Activated effector memory CD4-positive, alpha-beta T cell treated with Interleukin-2 at 50 U/mL for 16 hours (primary cell): ENCODE measurements around the gene HID1.

Experiments
- DNase-seq: peaks from one replicate; pipeline ENCODE4 v3.0.0-alpha.2; 2020

HID1 gene

GRCh38 chr17:74946641-74947040 is 25.9 kb downstream of the HID1 start:
- DNase-seq: no peak

GRCh38 chr17:74945543-74945942 is 27.0 kb downstream of the HID1 start:
- DNase-seq: no peak

- DNase-seq: no peak
Observed at GRCh38 chr17:74943808-74944522, 28.6 kb downstream of the HID1 start.

- DNase-seq: no peak
Observed at GRCh38 chr17:74941128-74941725, 31.3 kb downstream of the HID1 start.

GRCh38 chr17:74939534-74939933 is 33.0 kb downstream of the HID1 start:
- DNase-seq: no peak

- no peak for DNase-seq
Observed at GRCh38 chr17:74938194-74938950, 34.2 kb downstream of the HID1 start.

GRCh38 chr17:74937064-74938051 is 35.2 kb downstream of the HID1 start:
- DNase-seq: no peak

- DNase-seq: no peak
Observed at GRCh38 chr17:74936470-74936799, 36.1 kb downstream of the HID1 start.

- DNase-seq: no peak
Observed at GRCh38 chr17:74935585-74936469, 36.7 kb downstream of the HID1 start, which contains the start of gene OTOP3. TSS of gene OTOP3 (plus strand) at chr17:74935898. CDS start at chr17:74935922, 24 bp downstream.

- DNase-seq: no peak
Observed at GRCh38 chr17:74935048-74935447, 37.5 kb downstream of the HID1 start.

GRCh38 chr17:74930535-74931036 is 42.0 kb downstream of the HID1 start:
- DNase-seq: no peak

- no peak for DNase-seq
Observed at GRCh38 chr17:74928786-74929185, 43.8 kb downstream of the HID1 start.

- DNase-seq: no peak
Observed at GRCh38 chr17:74925242-74925641, 47.3 kb downstream of the HID1 start.

GRCh38 chr17:74924250-74924948 is 48.2 kb downstream of the HID1 start, which contains the start of gene OTOP2:
TSS of gene OTOP2 (plus strand) at chr17:74924273. CDS start at chr17:74924633, 360 bp downstream.
- DNase-seq: no peak

GRCh38 chr17:74923538-74924249 is 48.9 kb downstream of the HID1 start:
- DNase-seq: peak; percentile 48

GRCh38 chr17:74922694-74923537 is 49.6 kb downstream of the HID1 start, which contains the start of gene USH1G:
TSS of gene USH1G (minus strand) at chr17:74923255. CDS start at chr17:74923073, 182 bp downstream.
- no peak for DNase-seq

- DNase-seq: no peak
Observed at GRCh38 chr17:74922172-74922571, 50.4 kb downstream of the HID1 start.

- DNase-seq: no peak
Observed at GRCh38 chr17:74921769-74922168, 50.8 kb downstream of the HID1 start.
